ENCODE results near the gene TRIM63. TPM values are rescaled to one million over a fixed set of nuclear protein-coding genes. Genes with fewer than 3 reads are reported as not detected.

Gene TRIM63
- total RNA-seq, 1 experiment from 2014 or later: not detected

GRCh38 chr1:26098602-26099001 lies 31.2 kb upstream of the TRIM63 start:
- CTCF ChIA-PET: interaction anchor here (1.2 to 5.6 kb wide), 2 partner anchors 47 to 62 kb away, joined by 3 to 49 read pairs; no protein-coding TSS in a partner anchor
- DNase-seq (ENCODE audit: low spot score): no peak
- Mint-ChIP-seq H3K4me3 (no peak overlapping the region), H3K27me3 (ENCODE audit: low read depth) (peaks cover 4% of the 10 kb centered on the region), H3K27ac (no peak overlapping the region), H3K9me3 (no peaks in the 10 kb centered on the region), H3K4me1 (peaks cover 19% of the 10 kb centered on the region), H3K36me3 (no peaks in the 10 kb centered on the region)
- TF ChIP-seq ZNF671 (CRISPR knock-in tag; IDR thresholded peaks at IDR 0.05) (no peak), ZNF121 (CRISPR knock-in tag; IDR thresholded peaks at IDR 0.05) (0 out of 2 replicates have a peak, but pooled peaks have one; percentile 68)
- POLR2A ChIA-PET: interaction anchor here (0.6 kb wide), 1 partner anchor 463 kb away, joined by 5 read pairs; no protein-coding TSS in a partner anchor
- no peak for ATAC-seq

GRCh38 chr1:26097696-26098095 lies 30.3 kb upstream of the TRIM63 start:
- ChIA-PET CTCF (interaction anchor here (0.6 to 0.7 kb wide), 4 partner anchors 98 to 762 kb away, joined by 3 to 5 read pairs (median 3); no protein-coding TSS in a partner anchor), POLR2A (no interaction called here)
- Mint-ChIP-seq H3K9me3 (no peaks in the 10 kb centered on the region), H3K36me3 (no peaks in the 10 kb centered on the region), H3K4me3 (no peak overlapping the region), H3K27me3 (ENCODE audit: low read depth) (peaks cover 4% of the 10 kb centered on the region), H3K4me1 (peaks cover 27% of the 10 kb centered on the region), H3K27ac (no peak overlapping the region)
- TF ChIP-seq TEAD1 (CRISPR knock-in tag; IDR thresholded peaks at IDR 0.05) (no peak), USF1 (CRISPR knock-in tag; IDR thresholded peaks at IDR 0.05) (no peak), ERG (CRISPR knock-in tag; IDR thresholded peaks at IDR 0.05) (no peak), ZNF416 (CRISPR knock-in tag; IDR thresholded peaks at IDR 0.05) (no peak), TCF7 (CRISPR knock-in tag; IDR thresholded peaks at IDR 0.05; ENCODE audit: low read depth) (no peak)
- TF ChIP-seq, protein P1, sequence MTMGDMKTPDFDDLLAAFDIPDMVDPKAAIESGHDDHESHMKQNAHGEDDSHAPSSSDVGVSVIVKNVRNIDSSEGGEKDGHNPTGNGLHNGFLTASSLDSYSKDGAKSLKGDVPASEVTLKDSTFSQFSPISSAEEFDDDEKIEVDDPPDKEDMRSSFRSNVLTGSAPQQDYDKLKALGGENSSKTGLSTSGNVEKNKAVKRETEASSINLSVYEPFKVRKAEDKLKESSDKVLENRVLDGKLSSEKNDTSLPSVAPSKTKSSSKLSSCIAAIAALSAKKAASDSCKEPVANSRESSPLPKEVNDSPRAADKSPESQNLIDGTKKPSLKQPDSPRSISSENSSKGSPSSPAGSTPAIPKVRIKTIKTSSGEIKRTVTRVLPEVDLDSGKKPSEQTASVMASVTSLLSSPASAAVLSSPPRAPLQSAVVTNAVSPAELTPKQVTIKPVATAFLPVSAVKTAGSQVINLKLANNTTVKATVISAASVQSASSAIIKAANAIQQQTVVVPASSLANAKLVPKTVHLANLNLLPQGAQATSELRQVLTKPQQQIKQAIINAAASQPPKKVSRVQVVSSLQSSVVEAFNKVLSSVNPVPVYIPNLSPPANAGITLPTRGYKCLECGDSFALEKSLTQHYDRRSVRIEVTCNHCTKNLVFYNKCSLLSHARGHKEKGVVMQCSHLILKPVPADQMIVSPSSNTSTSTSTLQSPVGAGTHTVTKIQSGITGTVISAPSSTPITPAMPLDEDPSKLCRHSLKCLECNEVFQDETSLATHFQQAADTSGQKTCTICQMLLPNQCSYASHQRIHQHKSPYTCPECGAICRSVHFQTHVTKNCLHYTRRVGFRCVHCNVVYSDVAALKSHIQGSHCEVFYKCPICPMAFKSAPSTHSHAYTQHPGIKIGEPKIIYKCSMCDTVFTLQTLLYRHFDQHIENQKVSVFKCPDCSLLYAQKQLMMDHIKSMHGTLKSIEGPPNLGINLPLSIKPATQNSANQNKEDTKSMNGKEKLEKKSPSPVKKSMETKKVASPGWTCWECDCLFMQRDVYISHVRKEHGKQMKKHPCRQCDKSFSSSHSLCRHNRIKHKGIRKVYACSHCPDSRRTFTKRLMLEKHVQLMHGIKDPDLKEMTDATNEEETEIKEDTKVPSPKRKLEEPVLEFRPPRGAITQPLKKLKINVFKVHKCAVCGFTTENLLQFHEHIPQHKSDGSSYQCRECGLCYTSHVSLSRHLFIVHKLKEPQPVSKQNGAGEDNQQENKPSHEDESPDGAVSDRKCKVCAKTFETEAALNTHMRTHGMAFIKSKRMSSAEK (CRISPR knock-in tag; IDR thresholded peaks at IDR 0.05; ENCODE audit: borderline replicate concordance): no peak
- no peak for DNase-seq (ENCODE audit: low spot score)
- no peak for ATAC-seq

- Mint-ChIP-seq H3K4me1 (peaks cover 36% of the 10 kb centered on the region), H3K9me3 (no peaks in the 10 kb centered on the region), H3K36me3 (no peaks in the 10 kb centered on the region), H3K27me3 (ENCODE audit: low read depth) (peaks cover 5% of the 10 kb centered on the region), H3K4me3 (no peak overlapping the region), H3K27ac (no peak overlapping the region)
- POLR2A ChIA-PET: no interaction called here
- no peak for TF ChIP-seq ZNF232 (CRISPR knock-in tag; IDR thresholded peaks at IDR 0.05)
- TF ChIP-seq EMX1 (CRISPR knock-in tag; IDR thresholded peaks at IDR 0.05): no peak
- TF ChIP-seq ZNF317 (CRISPR knock-in tag; IDR thresholded peaks at IDR 0.05; ENCODE audit: borderline replicate concordance, low read depth): no peak
- TF ChIP-seq, protein P2, sequence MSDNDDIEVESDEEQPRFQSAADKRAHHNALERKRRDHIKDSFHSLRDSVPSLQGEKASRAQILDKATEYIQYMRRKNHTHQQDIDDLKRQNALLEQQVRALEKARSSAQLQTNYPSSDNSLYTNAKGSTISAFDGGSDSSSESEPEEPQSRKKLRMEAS (CRISPR knock-in tag; IDR thresholded peaks at IDR 0.05): no peak
- TF ChIP-seq ATF6 (CRISPR knock-in tag; IDR thresholded peaks at IDR 0.05): no peak
- TF ChIP-seq TEAD4 (CRISPR knock-in tag; IDR thresholded peaks at IDR 0.05): no peak
- TF ChIP-seq CTCF (IDR thresholded peaks at IDR 0.05): no peak
- no peak for TF ChIP-seq NFATC4 (CRISPR knock-in tag; IDR thresholded peaks at IDR 0.05)
- DNase-seq (ENCODE audit: low spot score) (no peak), ATAC-seq (no peak)
- CTCF ChIA-PET: interaction anchor here (2.3 to 2.8 kb wide), 2 partner anchors 48 to 73 kb away, joined by 4 to 13 read pairs; partner anchors contain the start of gene ZNF593
Measured at GRCh38 chr1:26096471-26096870, 29.0 kb upstream of the TRIM63 start.
